Measurements from ENCODE around the gene MEX3D.

- TF ChIP-seq CTCF (IDR thresholded peaks at IDR 0.05) = no peak
- no peak for TF ChIP-seq POLR2AphosphoS5 (IDR thresholded peaks at IDR 0.05)
- TF ChIP-seq POLR2A (IDR thresholded peaks at IDR 0.05; ENCODE audit: low read depth) = no peak
- no peak for TF ChIP-seq EP300 (IDR thresholded peaks at IDR 0.05)
These were observed 287 bp downstream of the MEX3D start for GRCh38 chr19:1567848-1568227.

All from esophagus muscularis mucosa (tissue), 4 donors.